Limb (tissue), 2 donors: ENCODE measurements around the gene FOXD2.
A peak's percentile ranks its signal among the peaks of the same experiment; 100 is the strongest.

Experiments used
- DNase-seq, 2 donors: peaks; one replicate each; pipeline ENCODE4 v3.0.0-alpha.2; 2016; ENCODE audit errors: extremely low spot score in 2 of 2

FOXD2 gene

DNA sequence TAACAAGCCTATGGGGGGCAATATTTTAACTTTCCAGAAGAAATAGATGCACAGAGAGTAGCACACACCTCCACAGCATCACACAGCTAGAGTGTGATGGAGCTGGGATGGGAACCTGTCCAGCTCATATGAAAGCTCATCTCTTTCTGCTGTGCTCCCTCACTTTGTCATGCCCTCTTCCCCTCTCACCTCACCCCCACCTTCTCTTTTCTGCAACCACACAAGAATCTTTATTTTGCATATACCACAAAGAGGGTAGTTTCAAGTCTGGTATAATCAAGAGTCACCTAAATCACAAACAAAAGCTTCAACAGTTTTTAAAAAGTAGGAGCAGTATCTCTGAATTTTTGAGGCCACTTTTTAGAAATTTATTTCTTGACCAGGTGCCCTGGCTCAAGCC lies 22.6 kb downstream of the FOXD2 start:
- no peak for DNase-seq

DNA sequence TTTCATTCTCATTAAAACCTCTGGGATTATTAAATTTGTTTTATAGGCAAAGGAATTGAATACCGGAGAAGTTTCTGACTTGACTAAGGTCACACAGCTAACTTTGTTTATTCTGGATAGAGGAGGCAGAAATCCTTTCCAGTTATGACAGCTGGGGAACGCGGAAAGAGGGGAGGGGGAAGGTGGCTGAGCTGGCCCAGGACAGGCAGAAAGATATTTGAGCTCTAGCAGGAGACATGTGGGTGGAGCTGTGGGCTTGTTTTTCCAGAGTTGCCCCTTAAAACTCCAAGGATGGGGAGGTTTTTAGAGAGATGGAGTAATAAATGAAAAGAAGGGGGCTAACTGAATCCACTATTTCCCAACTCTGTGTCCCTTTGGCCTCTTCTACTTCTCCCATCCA lies 27.8 kb downstream of the FOXD2 start:
- DNase-seq, result peak in 1 of 2 donors; percentile 35

DNA sequence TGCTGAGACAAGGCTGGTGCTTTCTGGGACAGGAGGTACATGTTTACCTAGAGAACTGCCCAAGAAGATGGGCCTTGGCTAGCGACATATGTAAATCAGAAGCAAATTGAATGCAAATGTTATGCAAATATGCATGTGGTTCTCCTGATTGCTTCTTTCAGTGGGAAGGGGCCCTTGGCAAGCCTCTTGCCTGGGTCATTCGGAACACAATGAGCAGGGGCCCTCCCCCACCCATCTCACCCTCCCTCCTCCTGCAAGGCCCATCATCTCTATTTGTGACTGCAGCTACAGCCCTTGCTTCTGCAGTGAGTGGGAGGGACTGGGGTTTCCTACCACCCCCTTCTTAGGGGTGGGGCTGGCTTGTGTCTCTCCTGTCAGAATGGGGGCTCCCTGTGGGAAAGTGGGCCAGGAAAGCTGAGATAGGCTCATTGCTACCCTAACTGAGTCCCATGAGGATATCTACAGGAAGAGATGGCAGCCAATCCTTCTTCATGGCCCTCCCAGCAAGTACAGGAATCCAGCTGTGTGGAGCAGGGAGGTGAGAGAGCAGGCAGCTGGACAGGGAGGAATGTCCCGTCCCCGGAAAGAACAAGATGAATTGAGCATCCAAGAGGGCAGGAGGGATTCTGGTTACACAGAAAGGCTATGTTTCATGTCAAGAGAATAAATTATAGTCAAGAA lies 31.0 kb downstream of the FOXD2 start:
- DNase-seq, result no peak

DNA sequence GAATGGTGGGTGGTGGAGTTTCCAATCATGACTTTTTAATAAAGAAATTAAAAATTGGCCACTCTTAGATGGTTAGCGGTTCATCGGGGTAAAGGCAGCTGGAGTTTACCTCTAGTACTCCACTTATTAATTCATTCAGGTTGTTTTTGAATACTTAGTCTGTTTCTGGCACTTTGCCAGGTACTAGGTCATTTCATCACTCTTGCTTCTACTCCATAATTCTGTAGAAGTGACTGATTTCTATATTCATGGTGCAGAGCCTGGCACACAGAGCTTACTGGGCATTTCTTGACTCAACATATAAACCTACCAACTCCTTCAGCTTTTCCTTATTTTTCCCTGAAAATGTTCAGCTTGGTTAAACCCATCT lies 31.5 kb downstream of the FOXD2 start:
- DNase-seq, result no peak

DNA sequence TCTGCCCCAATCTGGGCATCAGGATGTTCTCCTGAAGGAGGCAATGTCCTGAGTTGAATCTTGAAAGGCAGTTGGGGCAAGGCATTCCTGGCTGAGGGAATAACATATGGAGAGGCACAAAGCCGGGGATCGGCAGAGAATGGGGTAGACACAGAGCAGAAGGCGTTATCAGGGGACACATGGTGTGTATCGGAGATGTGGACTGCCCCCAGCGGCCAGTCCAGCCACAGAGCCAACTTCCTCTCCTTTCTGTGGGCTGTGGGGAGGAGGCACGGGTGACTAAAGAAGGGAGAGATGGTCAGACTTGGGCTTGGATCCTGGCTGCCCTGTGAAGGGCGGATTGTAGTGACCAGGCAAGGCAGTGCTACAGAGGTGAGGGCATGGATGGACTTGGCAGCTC lies 32.1 kb downstream of the FOXD2 start:
- DNase-seq, result no peak

DNA sequence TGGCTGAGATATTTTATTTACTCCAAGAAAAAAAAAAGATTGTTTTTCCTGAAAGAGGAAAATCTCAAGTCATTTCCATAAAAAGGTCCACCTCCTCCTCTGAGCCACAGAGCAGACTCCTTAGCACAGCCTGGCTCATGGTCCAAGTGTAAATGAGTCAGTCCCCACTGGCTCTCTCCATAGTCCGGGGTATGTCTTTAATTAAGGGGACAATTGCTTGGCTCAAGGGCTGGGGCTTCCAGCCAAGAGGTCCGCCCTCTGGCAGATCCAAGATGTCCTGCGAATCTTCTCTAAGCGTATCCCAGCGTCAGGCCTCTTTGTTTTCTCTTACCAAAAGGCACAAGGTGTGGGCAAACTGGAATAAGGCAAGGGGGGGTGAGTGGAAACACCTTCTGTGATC lies 33.3 kb downstream of the FOXD2 start:
- no peak for DNase-seq

DNA sequence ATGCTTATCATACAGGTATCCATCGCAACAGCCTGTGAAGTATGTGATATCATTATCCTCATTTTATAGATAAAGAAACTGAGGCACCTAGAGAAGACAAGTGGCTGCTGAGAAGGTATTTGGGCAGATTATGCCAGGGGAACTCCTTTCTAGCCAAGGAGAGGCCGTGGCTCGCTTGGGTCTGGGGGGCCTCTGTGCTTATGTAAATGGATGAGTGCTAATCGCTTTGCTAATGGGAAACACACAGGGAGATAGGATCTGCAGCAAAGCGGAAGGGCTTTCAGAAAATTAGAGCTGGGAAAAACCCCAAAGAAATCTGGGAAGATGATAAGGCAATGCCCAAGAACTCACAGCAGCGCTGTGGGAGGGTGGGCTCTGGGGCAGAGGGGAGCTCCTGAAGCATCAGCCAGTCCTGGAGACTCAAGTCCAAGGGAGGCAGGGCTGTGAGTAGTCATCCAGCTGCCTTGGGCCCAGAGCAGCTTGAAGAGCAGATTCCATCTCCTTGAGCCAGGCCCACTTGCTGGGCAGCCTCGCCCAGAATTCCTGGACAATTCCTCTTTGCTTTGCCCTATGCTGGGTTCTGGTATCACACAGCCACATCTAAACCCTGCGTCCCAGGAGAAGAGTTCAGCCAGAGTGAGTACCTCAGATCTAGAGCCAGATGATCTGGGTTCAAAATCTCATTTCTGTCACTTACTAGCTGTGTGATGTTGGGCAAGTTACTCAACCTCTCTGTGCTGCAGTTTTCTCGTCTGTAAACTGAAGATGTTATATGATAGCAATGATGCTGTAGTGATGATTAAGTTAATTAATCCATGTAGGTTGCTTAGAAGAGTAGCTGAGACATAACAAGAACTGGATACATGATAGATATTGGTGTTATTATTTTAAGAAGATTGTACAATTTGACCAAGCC lies 36.7 kb downstream of the FOXD2 start:
- no peak for DNase-seq

DNA sequence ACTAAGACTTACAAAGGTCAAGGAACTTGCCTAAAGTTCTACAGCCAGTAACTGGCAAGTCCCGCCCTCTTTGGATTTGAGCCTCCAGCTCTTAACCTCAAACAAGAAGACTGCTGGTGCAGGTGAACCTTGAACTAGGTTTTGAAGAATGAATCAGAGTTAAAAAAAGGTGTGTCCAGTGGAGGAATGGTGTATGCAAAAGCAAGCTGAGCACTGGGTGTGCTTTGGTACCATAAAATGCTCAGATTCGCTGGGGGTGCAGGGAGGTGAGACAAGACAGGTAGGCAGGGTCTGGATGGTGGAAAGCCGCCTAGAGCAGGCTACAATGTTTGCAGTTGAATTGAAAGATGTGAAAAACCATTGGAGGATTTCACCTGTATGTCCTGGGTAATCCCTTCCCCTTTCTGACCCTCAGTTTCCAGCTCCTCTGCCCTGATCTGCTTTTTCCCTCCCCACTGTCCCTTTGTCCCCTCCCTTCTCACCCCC lies 39.8 kb downstream of the FOXD2 start:
- DNase-seq, result no peak

DNA sequence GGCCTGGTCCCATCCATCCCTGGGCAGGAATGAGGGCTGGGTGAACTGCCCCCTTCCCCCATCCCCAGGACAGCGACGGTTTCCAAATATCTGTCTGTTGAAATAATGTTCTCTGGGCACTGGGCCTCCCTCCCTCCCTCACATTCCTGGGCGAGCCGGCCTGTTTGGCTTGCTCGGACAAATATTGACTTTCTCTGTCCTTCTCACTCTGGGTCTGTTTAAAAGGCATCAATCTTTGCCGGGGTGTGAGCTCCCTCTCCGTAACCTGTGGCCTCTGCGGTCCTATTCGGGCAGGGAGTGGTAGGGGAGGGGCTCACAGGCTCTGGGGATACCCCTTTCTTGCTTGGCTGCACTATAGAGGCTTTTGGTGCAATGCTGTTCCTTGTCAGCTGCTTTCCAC lies 40.2 kb downstream of the FOXD2 start:
- DNase-seq, result no peak

DNA sequence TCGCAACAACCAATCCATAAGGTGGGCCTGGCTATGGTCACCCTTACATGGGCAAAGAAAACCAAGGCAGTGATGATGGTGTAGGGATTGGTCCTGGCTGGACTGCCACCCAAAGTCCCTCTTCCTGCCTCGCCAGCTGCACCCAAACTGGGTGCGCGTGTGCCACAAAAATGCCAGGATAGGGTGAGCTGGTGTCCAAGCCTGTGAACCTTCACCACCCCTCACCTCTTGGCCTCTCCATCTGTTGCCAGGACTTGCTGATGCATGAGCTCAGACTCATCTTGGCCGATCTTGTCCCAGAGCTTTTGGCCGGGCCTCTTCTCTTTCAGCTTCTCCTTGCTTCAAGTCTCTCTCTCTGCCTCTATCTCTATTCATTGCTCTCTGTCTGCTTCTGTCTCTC lies 41.8 kb downstream of the FOXD2 start:
- no peak for DNase-seq

DNA sequence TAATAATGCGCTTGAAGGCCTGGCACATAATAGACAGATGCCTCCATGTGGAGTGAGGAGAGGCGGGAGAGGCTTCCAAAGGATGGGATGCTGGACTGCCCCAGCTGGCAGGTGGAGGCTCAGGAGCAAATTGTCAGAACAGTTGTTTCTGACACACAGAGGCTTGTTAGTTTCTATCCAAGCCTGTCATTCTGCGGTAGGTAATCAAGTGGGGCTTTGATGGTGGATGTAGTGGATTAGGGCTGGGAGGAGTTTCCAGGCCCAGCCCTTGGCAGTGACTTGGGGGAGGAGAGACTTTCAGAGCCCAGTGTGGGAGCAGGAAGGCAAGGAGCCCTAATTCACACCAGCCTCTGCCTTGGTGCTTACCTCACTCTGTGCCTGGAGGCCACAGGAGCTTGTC lies 44.1 kb downstream of the FOXD2 start:
- DNase-seq, result no peak

DNA sequence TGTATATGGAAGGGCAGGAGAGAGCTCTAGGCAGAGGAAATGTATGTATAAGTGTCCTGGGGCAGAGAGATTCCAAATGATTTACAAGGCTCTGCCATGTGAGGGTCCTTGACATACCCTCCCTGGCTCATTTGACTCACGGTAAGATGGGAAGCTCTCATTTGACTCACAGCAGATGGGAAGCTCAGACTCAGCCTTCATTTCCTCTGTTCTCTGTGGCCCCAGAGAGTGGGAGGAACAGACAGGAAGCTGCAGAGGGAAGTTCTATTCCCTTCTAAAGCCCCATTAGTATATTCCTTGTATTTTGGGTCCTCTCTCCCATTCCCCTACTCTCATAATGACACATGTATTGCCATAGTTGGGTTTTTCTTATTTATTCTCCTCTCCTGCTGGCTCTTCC lies 44.9 kb downstream of the FOXD2 start:
- no peak for DNase-seq

DNA sequence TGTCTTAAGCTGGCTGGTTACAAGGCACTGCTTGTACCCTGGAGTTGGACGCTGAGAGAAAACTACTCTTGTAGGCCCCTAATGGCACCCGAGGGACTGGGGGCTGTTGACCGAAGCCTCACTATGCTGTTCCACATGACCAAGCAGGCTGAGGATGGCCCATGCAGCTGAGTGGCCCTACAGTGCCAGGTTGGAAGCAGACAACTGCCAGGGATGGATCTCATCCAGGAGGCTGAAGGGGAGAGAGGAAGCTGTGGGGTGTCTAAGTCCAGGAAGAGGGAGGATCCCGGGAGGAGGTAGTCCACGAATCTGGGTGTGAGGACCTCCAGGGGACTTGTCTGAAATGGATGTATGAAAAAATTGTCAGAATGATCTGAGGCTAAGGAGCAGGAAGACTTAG lies 45.8 kb downstream of the FOXD2 start:
- no peak for DNase-seq

DNA sequence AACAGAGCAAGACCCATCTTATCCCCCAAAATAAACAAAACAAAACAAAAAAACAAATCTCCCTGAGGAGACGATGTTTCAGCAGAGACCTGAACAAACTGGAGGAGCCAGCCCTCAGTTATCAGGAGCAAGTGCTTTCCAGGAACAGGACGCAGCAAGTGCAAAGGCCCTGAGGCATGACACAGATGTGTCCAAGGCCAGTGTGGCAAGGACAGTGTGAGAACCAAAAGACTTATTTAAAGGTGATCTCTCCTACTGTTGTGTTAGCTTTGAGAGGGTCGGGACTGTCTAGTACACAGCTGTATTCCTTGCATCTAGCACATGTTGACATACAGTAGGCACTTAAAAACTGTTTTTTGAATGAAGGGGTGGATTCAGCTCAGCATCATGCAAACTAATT lies 48.0 kb downstream of the FOXD2 start:
- no peak for DNase-seq

DNA sequence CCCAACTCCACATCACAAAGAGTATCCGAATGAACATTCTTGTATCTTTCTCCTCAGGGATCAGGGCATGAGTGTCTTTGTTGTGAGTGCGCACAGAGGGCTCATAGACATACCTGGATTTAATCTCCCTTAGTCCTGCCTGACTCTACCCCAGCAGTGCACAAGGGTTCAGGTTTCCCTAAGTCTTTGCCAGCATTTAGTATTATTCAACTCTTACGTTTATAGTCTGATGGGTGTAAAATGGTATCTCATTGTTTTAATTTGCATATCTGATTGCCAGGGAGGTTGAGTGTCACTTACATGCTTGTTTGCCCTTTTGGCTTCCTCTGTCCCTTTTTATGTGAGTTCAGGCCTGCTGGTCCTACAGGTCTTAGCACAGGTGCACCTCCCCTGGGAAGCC lies 49.5 kb downstream of the FOXD2 start:
- DNase-seq, result no peak

DNA sequence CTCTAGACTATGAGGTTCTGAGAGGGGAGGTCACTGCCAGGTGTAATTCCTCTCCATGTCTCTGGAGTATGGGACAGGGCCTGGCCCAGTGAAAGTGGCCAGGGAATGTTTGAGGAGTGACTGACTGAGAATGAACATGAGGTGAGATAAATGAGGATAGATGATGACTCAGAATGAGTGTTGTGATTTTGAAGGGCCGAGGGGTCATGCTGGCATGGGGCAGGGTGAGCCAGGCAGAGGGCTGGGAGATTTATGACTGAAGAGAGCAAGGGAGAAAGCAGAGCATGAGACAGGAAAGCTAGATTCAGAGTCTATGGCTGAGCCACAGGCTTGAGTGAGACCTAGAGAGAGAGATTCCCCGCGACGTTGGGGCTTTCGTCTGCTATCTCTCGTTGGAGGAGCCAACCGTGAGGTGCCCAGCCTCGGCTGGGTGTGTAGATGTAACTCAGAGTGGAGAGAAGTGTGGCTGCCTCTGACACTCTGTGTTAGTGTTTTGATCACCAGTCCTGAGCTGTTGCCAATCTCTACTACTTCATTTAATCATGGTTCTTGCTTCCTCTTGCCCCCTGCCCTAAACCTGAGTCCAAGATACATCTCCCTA lies 50.1 kb downstream of the FOXD2 start:
- no peak for DNase-seq
